HepG2 (cell line): ENCODE data around the gene FBXW8. TPM values are rescaled to one million over a fixed set of nuclear protein-coding genes. Genes with fewer than 3 reads are reported as not detected.

ENCODE experiments used
- ATAC-seq: fragments of 200-7000 bp; cut with Tn5 transposase; 3 replicates; pipeline ENCODE4 v1.9.1; 2020; ENCODE audit warnings: mild to moderate bottlenecking, moderate library complexity
- BruUV-seq: library from RNA; stranded (reverse); fragments of 400-500 nt; replicated peaks from 2 replicates; lab custom pipeline; 2021; lab: Mats Ljungman, UMichigan
- CTCF ChIA-PET: fragments of 300-600 bp; formaldehyde crosslinking; extraction: SDS; loops from one replicate; lab custom pipeline; 2021; ENCODE audit warnings: low total read pairs, inconsistent platforms, low intra/inter-chr PET ratio; lab: Yijun Ruan, JAX
- POLR2A ChIA-PET: fragments of 350-600 bp; sonication (Branson Sonifier 250); formaldehyde crosslinking; loops from one replicate; lab custom pipeline; 2020; ENCODE audit warnings: antibody characterized with exemption, inconsistent platforms; lab: Yijun Ruan, JAX
- DNase-seq: peaks from one replicate; pipeline ENCODE4 v3.0.0-alpha.2; 2015; ENCODE audit warnings: low spot score
- FAIRE-seq: peaks from 3 replicates; lab custom pipeline; 2011; peaks lifted over from hg19 to GRCh38; lab: Jason Lieb, UNC
- H2AFZ ChIP-seq: one replicate; pipeline ENCODE4 v1.6.1; 2011; ENCODE audit warnings: low read length, inconsistent platforms
- H3K27ac ChIP-seq: fragments of 300-600 bp; 3 replicates; pipeline ENCODE4 v1.8.0; 2011; ENCODE audit warnings: mixed run types, mild to moderate bottlenecking, mixed read lengths, low read length, inconsistent platforms; ENCODE audit not compliant: insufficient read depth; ENCODE audit errors: extremely low read length
- H3K27me3 ChIP-seq, 2 experiments: fragments of 200-600 bp in 1 of 2; 2 replicates in 1 of 2; 3 replicates in 1 of 2; pipeline versions ENCODE4 v1.6.0 to v1.8.0; 2011; ENCODE audit warnings: low read length in 2 of 2, mild to moderate bottlenecking in 2 of 2, moderate library complexity in 2 of 2, inconsistent platforms in 1 of 2; ENCODE audit not compliant: insufficient read depth in 2 of 2, control insufficient read depth in 1 of 2
- H3K36me3 ChIP-seq, 2 experiments: fragments of 200-600 bp in 1 of 2; replicated peaks in 1 of 2; 2 replicates in 1 of 2; 3 replicates in 1 of 2; pipeline versions ENCODE4 v1.5.1 to v1.8.0; 2011; ENCODE audit warnings: low read length in 2 of 2, inconsistent platforms in 1 of 2; ENCODE audit not compliant: insufficient read depth in 2 of 2, control insufficient read depth in 1 of 2
- H3K4me1 ChIP-seq: 2 replicates; pipeline ENCODE4 v1.5.1; 2012; ENCODE audit warnings: low read length, inconsistent platforms; ENCODE audit not compliant: insufficient read depth
- H3K4me2 ChIP-seq: 2 replicates; pipeline ENCODE4 v1.6.0; 2011; ENCODE audit warnings: low read depth, low read length, inconsistent platforms
- H3K4me3 ChIP-seq, 3 experiments: fragments of 200-600 bp in 1 of 3; sonication (generic), shearing (Covaris generic) in 1 of 3; replicated peaks in 1 of 3; 2 replicates each; pipeline ENCODE4 v1.5.1; 2011 to 2016; ENCODE audit warnings: low read length in 3 of 3, inconsistent platforms in 2 of 3, low read depth in 2 of 3, mild to moderate bottlenecking in 2 of 3, control low read depth in 1 of 3, mixed read lengths in 1 of 3; ENCODE audit not compliant: insufficient read depth in 1 of 3
- H3K79me2 ChIP-seq: one replicate; pipeline ENCODE4 v1.6.1; 2011; ENCODE audit warnings: low read length, inconsistent platforms; ENCODE audit not compliant: insufficient read depth
- H3K9ac ChIP-seq: 2 replicates; pipeline ENCODE4 v1.6.0; 2011; ENCODE audit warnings: mild to moderate bottlenecking, low read depth, low read length, inconsistent platforms; ENCODE audit not compliant: insufficient read depth
- H3K9me3 ChIP-seq: 2 replicates; pipeline ENCODE4 v1.5.1; 2012; ENCODE audit warnings: mild to moderate bottlenecking, low read length
- H4K20me1 ChIP-seq: 2 replicates; pipeline ENCODE4 v1.6.0; 2011; ENCODE audit warnings: inconsistent platforms, mild to moderate bottlenecking, low read length, moderate library complexity; ENCODE audit not compliant: insufficient read depth
- ESRRA ChIP-seq: sonication (generic); formaldehyde crosslinking; IDR thresholded peaks from 2 replicates; pipeline ENCODE4 v1.5.1; 2020; ENCODE audit warnings: mild to moderate bottlenecking, low read depth, missing genetic modification reagents
- HES4 ChIP-seq: sonication (generic); formaldehyde crosslinking; IDR thresholded peaks from 2 replicates; pipeline ENCODE4 v1.9.0; 2021; ENCODE audit warnings: mild to moderate bottlenecking, missing genetic modification reagents, borderline replicate concordance
- IRF2 ChIP-seq: IDR thresholded peaks from 2 replicates; pipeline ENCODE4 v1.6.1; 2018; ENCODE audit warnings: missing genetic modification reagents, missing compliant biosample characterization
- IRF9 ChIP-seq: sonication (generic); formaldehyde crosslinking; IDR thresholded peaks from 2 replicates; pipeline ENCODE4 v1.8.0; 2022; ENCODE audit warnings: missing genetic modification reagents, mild to moderate bottlenecking, borderline replicate concordance
- KLF15 ChIP-seq: sonication (generic); formaldehyde crosslinking; IDR thresholded peaks from 2 replicates; pipeline ENCODE4 v1.8.1; 2023; ENCODE audit warnings: borderline replicate concordance, mild to moderate bottlenecking, inconsistent platforms, missing genetic modification reagents, mixed read lengths
- KLF6 ChIP-seq: IDR thresholded peaks from 2 replicates; pipeline ENCODE4 v1.8.0; 2016; ENCODE audit warnings: missing biosample characterization, missing genetic modification reagents
- NCOA1 ChIP-seq: sonication (generic); formaldehyde crosslinking; IDR thresholded peaks from 2 replicates; pipeline ENCODE4 v1.9.0; 2021; ENCODE audit warnings: missing genetic modification reagents
- SNRNP70 ChIP-seq: fragments of 200-400 bp; formaldehyde crosslinking; IDR thresholded peaks from 2 replicates; pipeline ENCODE4 v1.6.1; 2017; ENCODE audit warnings: mild to moderate bottlenecking, low read depth, low read length, moderate library complexity
- TAF15 ChIP-seq: fragments of 200-400 bp; formaldehyde crosslinking; IDR thresholded peaks from one replicate; pipeline ENCODE4 v1.6.1; 2018; ENCODE audit warnings: mild to moderate bottlenecking, low read depth, low read length; ENCODE audit not compliant: poor library complexity, severe bottlenecking
- TEF ChIP-seq: sonication (generic); formaldehyde crosslinking; IDR thresholded peaks from 2 replicates; pipeline ENCODE4 v1.5.0; 2020; ENCODE audit warnings: missing genetic modification reagents
- ZBED4 ChIP-seq: sonication (generic); formaldehyde crosslinking; IDR thresholded peaks from 2 replicates; pipeline ENCODE4 v1.4.0; 2020; ENCODE audit warnings: missing genetic modification reagents, borderline replicate concordance
- ZFY ChIP-seq: sonication (generic); formaldehyde crosslinking; IDR thresholded peaks from 2 replicates; pipeline ENCODE4 v1.4.0; 2020; ENCODE audit warnings: missing genetic modification reagents
- ZNF124 ChIP-seq: sonication (generic); formaldehyde crosslinking; IDR thresholded peaks from 2 replicates; pipeline ENCODE4 v1.4.0; 2020; ENCODE audit warnings: missing genetic modification reagents
- ZNF235 ChIP-seq: sonication (generic); formaldehyde crosslinking; IDR thresholded peaks from 2 replicates; pipeline ENCODE4 v1.8.1; 2023; ENCODE audit warnings: mild to moderate bottlenecking, missing genetic modification reagents, borderline replicate concordance
- ZNF280D ChIP-seq: sonication (generic); formaldehyde crosslinking; IDR thresholded peaks from 2 replicates; pipeline ENCODE4 v1.5.1; 2020; ENCODE audit warnings: mild to moderate bottlenecking, missing genetic modification reagents
- ZNF660 ChIP-seq: sonication (generic); formaldehyde crosslinking; IDR thresholded peaks from 2 replicates; pipeline ENCODE4 v1.5.1; 2020; ENCODE audit warnings: mild to moderate bottlenecking, low read depth, missing genetic modification reagents, borderline replicate concordance
- ZSCAN12 ChIP-seq: sonication (generic); formaldehyde crosslinking; IDR thresholded peaks from 2 replicates; pipeline ENCODE4 v1.9.0; 2021; ENCODE audit warnings: mild to moderate bottlenecking, missing genetic modification reagents
- WGBS: methylation state at CpG from one replicate; pipeline ENCODE4 v1.1.6; 2017; ENCODE audit warnings: low lambda C conversion rate; 5-methylcytosine and 5-hydroxymethylcytosine counted together
- in situ Hi-C: cut with HindIII; loops from 2 replicates; pipeline ENCODE4 v1.10.0; 2017; ENCODE audit warnings: low pct_unique_long_range_greater_than_20kb; ENCODE audit not compliant: extremely low pct_ligation_motif_present
- intact Hi-C: fragments of 100-400 bp; cut with micrococcal nuclease; formaldehyde crosslinking; loops from one replicate; pipeline ENCODE4 v1.10.0; 2022; ENCODE audit not compliant: unreplicated experiment
- polyA plus RNA-seq, 8 experiments: library from polyadenylated mRNA; depleted of rRNA in 3 of 8; stranded (reverse) in 7 of 8; unstranded in 1 of 8; fragments of >200 nt; fragmentation: Illumina TruSeq in 4 of 8; extraction: Trizol in 4 of 8; gene quantifications; 2 replicates each; pipeline versions ENCODE4 v1.2.1 to v1.2.3, GENCODE V29; 2011 to 2016; ENCODE audit warnings: low read depth in 4 of 8, missing spikeins in 1 of 8, mixed read lengths in 1 of 8; ENCODE audit not compliant: insufficient read depth in 1 of 8
- total RNA-seq, 5 experiments: library from RNA; depleted of rRNA; stranded (reverse); fragments of >200 nt; fragmentation: Illumina TruSeq; extraction: Trizol; gene quantifications; 2 replicates each; pipeline ENCODE4 v1.2.3, GENCODE V29; 2016; ENCODE audit warnings: low read depth in 1 of 5

Gene FBXW8
- total and polyA plus RNA-seq, 2 of the 13 experiments (the other 11 are each of a cell fraction or from before 2014, with no cell fraction given), result 5.1 to 5.9 TPM

GRCh38 chr12:116933091-116933490, 22.3 kb downstream of the FBXW8 start:
- Histone ChIP-seq H3K79me2 (no peaks in the 10 kb centered on the region), H4K20me1 (no peaks in the 10 kb centered on the region), H3K4me2 (no peak overlapping the region), H3K9me3 (no peaks in the 10 kb centered on the region), H3K4me1 (peaks cover 6% of the 10 kb centered on the region; the same call in 1 of the 2 replicates), H2AFZ (no peak overlapping the region), H3K27me3 (no peaks in the 10 kb centered on the region), H3K9ac (no peak overlapping the region), H3K27ac (no peak overlapping the region), H3K36me3 (peaks cover 3 to 28% of the 10 kb centered on the region in 2 experiments), H3K4me3 (no peak overlapping the region)
- FAIRE-seq, result no peak
- in situ Hi-C loops (no loop called here), intact Hi-C loops (no loop called here)
- BruUV-seq, result no TSS peak
- no peak for DNase-seq
- WGBS, result 97% methylated on average over 2 of the region's 2 CpGs
- no peak for ATAC-seq
- CTCF ChIA-PET, result no interaction called here
- POLR2A ChIA-PET, result no interaction called here
- TF ChIP-seq KLF6 (CRISPR knock-in tag), result no peak
- no peak for TF ChIP-seq KLF15 (CRISPR knock-in tag)
- TF ChIP-seq NCOA1, result no peak
- TF ChIP-seq ZFY (CRISPR knock-in tag), result no peak
- TF ChIP-seq ZBED4 (CRISPR knock-in tag), result no peak
- TF ChIP-seq ZNF235 (CRISPR knock-in tag), result no peak
- no peak for TF ChIP-seq HES4 (CRISPR knock-in tag)
- TF ChIP-seq TAF15, result no peak
- TF ChIP-seq SNRNP70, result no peak
- no peak for TF ChIP-seq TEF (CRISPR knock-in tag)
- no peak for TF ChIP-seq ZNF660
- no peak for TF ChIP-seq ZSCAN12 (CRISPR knock-in tag)
- no peak for TF ChIP-seq IRF2 (CRISPR knock-in tag)
- TF ChIP-seq ZNF124, result no peak
- TF ChIP-seq IRF9, result no peak
- TF ChIP-seq ESRRA, result no peak
- TF ChIP-seq ZNF280D, result no peak
